ENCODE measurements around the gene RINT1.

The RINT1 gene

DNA sequence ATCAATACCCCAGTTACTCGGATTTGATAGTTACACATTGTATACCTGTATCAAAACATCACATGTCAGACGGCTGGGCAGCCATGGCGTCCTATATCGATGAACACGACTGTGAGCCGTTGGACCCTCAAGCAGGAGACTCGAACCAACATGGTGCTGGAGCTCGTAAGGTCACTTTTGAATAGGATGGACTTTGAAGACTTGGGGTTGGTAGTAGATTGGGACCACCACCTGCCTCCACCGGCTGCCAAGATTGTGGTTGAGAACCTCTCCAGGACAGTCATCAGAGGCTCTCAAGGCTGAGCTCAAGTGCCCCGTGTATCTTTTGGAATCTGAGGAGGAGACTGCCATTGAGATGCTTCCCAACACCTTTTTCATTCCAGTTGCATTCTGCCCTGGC, 1.9 kb upstream of the RINT1 start:
- H2AFZ ChIP-seq (ENCODE audit: low read depth, low read length): 0 out of 2 replicates have a peak overlapping the region, but pooled peaks have one; percentile 99

GRCh38 chr7:105530546-105530945, 1.5 kb upstream of the RINT1 start:
- Histone ChIP-seq H3K4me1 (ENCODE audit: insufficient read depth, low read length) (peaks cover 32% of the 10 kb centered on the region), H3K9ac (ENCODE audit: low read depth, low read length) (peak overlapping the region; percentile 86), H3K9me3 (ENCODE audit: insufficient read depth, low read length, severe bottlenecking) (no peaks in the 10 kb centered on the region), H3K4me2 (ENCODE audit: insufficient read depth, low read length) (peak overlapping the region; percentile 74), H3K79me2 (ENCODE audit: insufficient read depth, low read length) (peaks cover 27% of the 10 kb centered on the region), H3K27me3 (ENCODE audit: insufficient read depth, low read length, poor library complexity) (no peaks in the 10 kb centered on the region), H2AFZ (ENCODE audit: low read depth, low read length) (peak overlapping the region; percentile 99), H4K20me1 (ENCODE audit: insufficient read depth, low read length) (no peaks in the 10 kb centered on the region), H3K27ac (ENCODE audit: low read length) (no peak overlapping the region), H3K4me3 (ENCODE audit: low read depth in 1 of 2, low read length in 2 of 2) (peak overlapping the region in 1 of 2 experiments; percentile 95; a peak in 2 of 4 replicates), H3K36me3 (ENCODE audit: insufficient read depth, low read length) (peaks cover 11% of the 10 kb centered on the region)
- no peak for DNase-seq
- TF ChIP-seq, protein P1, sequence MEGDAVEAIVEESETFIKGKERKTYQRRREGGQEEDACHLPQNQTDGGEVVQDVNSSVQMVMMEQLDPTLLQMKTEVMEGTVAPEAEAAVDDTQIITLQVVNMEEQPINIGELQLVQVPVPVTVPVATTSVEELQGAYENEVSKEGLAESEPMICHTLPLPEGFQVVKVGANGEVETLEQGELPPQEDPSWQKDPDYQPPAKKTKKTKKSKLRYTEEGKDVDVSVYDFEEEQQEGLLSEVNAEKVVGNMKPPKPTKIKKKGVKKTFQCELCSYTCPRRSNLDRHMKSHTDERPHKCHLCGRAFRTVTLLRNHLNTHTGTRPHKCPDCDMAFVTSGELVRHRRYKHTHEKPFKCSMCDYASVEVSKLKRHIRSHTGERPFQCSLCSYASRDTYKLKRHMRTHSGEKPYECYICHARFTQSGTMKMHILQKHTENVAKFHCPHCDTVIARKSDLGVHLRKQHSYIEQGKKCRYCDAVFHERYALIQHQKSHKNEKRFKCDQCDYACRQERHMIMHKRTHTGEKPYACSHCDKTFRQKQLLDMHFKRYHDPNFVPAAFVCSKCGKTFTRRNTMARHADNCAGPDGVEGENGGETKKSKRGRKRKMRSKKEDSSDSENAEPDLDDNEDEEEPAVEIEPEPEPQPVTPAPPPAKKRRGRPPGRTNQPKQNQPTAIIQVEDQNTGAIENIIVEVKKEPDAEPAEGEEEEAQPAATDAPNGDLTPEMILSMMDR (IDR thresholded peaks at IDR 0.05; ENCODE audit: borderline replicate concordance, extremely low read depth, low read length, poor library complexity, severe bottlenecking): no peak
- no peak for TF ChIP-seq EZH2 (IDR thresholded peaks at IDR 0.05; ENCODE audit: borderline replicate concordance, low read depth, low read length, severe bottlenecking)
- ATAC-seq (ENCODE audit: insufficient read depth, low read depth): no peak

More for the DNA sequence above, 1.9 kb upstream of the RINT1 start:
- Histone ChIP-seq H3K4me3 (ENCODE audit: low read depth in 1 of 2, low read length in 2 of 2) (0 out of 4 replicates have a peak overlapping the region, but pooled peaks of 1 of the 2 experiments have one; percentile 95), H3K4me2 (ENCODE audit: insufficient read depth, low read length) (peak overlapping the region; percentile 74; the same call in 1 of the 2 replicates), H3K9me3 (ENCODE audit: insufficient read depth, low read length, severe bottlenecking) (no peaks in the 10 kb centered on the region), H3K9ac (ENCODE audit: low read depth, low read length) (no peak overlapping the region), H3K27me3 (ENCODE audit: insufficient read depth, low read length, poor library complexity) (no peaks in the 10 kb centered on the region), H3K79me2 (ENCODE audit: insufficient read depth, low read length) (peaks cover 27% of the 10 kb centered on the region), H4K20me1 (ENCODE audit: insufficient read depth, low read length) (no peaks in the 10 kb centered on the region), H3K36me3 (ENCODE audit: insufficient read depth, low read length) (peaks cover 11% of the 10 kb centered on the region), H3K27ac (ENCODE audit: low read length) (no peak overlapping the region), H3K4me1 (ENCODE audit: insufficient read depth, low read length) (peaks cover 32% of the 10 kb centered on the region)
- DNase-seq (no peak), ATAC-seq (ENCODE audit: insufficient read depth, low read depth) (no peak)
- TF ChIP-seq, protein P1 (IDR thresholded peaks at IDR 0.05; ENCODE audit: borderline replicate concordance, extremely low read depth, low read length, poor library complexity, severe bottlenecking): no peak
- TF ChIP-seq EZH2 (IDR thresholded peaks at IDR 0.05; ENCODE audit: borderline replicate concordance, low read depth, low read length, severe bottlenecking): no peak

- H4K20me1 ChIP-seq (ENCODE audit: insufficient read depth, low read length): no peaks in the 10 kb centered on the region
- H3K4me1 ChIP-seq (ENCODE audit: insufficient read depth, low read length): peaks cover 32% of the 10 kb centered on the region
- H3K4me3 ChIP-seq (ENCODE audit: low read depth in 1 of 2, low read length in 2 of 2): peak overlapping the region; percentile 84 to 95; a peak in 3 of 4 replicates
- peak overlapping the region; percentile 74 for H3K4me2 ChIP-seq (ENCODE audit: insufficient read depth, low read length)
- H3K9ac ChIP-seq (ENCODE audit: low read depth, low read length): peak overlapping the region; percentile 86
- no peak for DNase-seq
- ATAC-seq (ENCODE audit: insufficient read depth, low read depth): no peak
- peak overlapping the region; percentile 89 for H3K27ac ChIP-seq (ENCODE audit: low read length)
- H3K9me3 ChIP-seq (ENCODE audit: insufficient read depth, low read length, severe bottlenecking): no peaks in the 10 kb centered on the region
- H2AFZ ChIP-seq (ENCODE audit: low read depth, low read length): peak overlapping the region; percentile 99
- H3K36me3 ChIP-seq (ENCODE audit: insufficient read depth, low read length): peaks cover 25% of the 10 kb centered on the region
- no peak for TF ChIP-seq EZH2 (IDR thresholded peaks at IDR 0.05; ENCODE audit: borderline replicate concordance, low read depth, low read length, severe bottlenecking)
- TF ChIP-seq, protein P1 (IDR thresholded peaks at IDR 0.05; ENCODE audit: borderline replicate concordance, extremely low read depth, low read length, poor library complexity, severe bottlenecking): no peak
- H3K79me2 ChIP-seq (ENCODE audit: insufficient read depth, low read length): peaks cover 27% of the 10 kb centered on the region
- no peaks in the 10 kb centered on the region for H3K27me3 ChIP-seq (ENCODE audit: insufficient read depth, low read length, poor library complexity)
These were observed 884 bp downstream of the RINT1 start for GRCh38 chr7:105532709-105533460.

Data from DND-41 (cell line).